ENCODE results near the gene CDHR5.

DNA sequence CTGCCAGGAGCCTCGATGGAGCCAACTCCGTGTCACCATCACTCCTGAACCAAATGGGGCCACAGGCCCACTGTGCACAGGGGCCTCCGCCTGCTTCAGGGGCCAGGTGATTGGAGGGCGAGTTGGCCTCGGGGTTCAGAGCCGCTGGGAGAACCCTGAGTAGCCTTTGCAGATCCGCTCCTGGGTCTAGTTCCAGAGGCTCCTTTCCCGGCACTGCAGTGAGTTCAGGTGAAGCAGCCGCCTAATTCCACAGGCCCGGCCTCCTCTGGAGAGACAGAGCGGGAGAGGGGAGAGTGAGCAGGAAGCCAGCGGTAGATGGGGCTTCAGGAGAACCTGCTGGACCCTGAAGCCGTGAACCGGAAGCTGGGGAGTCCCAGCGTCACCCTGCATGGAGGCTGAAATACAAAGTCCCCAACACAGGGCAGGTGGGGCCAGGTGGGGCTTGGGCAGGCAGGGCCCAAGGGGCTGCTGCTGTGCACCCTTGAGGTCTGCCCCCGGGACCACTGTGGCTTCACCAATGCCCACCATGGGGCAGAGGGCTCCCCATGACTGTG is 34.9 kb upstream of the CDHR5 start:
- TF ChIP-seq YY1 (IDR thresholded peaks at IDR 0.05; ENCODE audit: insufficient read depth, insufficient read length) (no peak), SUZ12 (IDR thresholded peaks at IDR 0.05; ENCODE audit: extremely low read depth, insufficient read depth, insufficient read length) (no peak)
